HG02852 (cell line): Measurements from ENCODE around the gene BACE1-AS.

Experiments
- ATAC-seq: cut with Tn5 transposase; IDR thresholded peaks from one replicate; pipeline ENCODE4 v1.9.1; 2021; ENCODE audit warnings: mild to moderate bottlenecking, moderate library complexity; ENCODE audit not compliant: unreplicated experiment

BACE1-AS gene

DNA sequence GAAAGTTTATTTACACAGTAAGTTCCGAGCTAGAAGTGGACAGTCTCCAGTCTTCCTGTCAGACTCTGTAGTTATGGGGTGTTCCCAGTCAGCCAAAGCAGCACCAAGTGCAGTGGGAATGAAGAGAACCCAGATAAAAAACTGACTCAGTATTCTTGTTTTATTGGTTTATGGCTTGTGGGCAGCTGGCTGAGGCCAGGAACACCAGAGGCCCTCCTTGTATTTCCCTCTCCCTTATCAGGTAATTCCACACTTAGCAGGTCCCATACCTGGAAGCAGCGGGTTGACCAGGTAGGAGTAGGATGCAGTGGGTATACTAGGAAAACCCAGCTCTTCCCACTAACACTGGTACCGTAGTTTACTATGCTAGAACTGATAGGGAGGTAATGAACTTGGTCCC lies 3.5 kb upstream of the BACE1-AS start:
- ATAC-seq: no peak

DNA sequence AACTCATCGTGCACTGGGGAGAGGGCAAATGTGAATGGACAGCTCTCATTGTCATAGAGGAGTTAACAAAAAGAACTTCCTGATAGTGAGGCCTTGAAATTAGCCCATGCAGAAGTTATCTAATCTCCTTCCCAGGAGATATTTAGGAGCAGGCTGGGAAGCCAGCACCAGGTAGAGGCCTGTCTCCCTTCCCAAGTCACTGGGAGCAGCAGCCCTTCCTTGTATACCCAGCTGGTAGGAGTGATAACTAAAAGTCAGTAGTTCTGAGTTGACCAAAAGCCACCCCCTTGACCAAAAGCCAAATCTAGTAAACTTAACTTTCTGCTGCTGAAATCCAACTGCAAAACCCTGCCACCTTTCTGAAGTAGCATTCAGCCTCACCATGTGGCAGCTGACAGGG lies 1.4 kb upstream of the BACE1-AS start:
- no peak for ATAC-seq

DNA sequence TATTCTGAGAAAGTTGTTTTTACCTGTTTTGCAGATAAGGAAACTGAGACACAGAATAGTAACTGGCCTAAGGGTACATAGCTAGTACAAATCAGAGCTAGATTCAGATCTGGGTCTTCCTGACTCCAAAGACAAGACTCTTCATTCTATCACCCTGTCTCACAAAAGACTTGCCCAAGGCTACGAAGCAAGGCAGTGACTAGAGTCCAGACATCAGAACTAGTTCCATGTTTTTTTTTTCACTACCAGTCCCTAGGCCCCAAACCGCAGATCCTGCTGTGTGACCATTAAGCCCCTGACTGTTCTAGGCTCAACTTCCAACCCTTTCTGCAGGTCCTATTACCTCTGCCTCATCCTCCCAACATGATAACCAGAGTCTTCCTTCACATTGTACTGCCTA lies 1.5 kb downstream of the BACE1-AS start:
- no peak for ATAC-seq

DNA sequence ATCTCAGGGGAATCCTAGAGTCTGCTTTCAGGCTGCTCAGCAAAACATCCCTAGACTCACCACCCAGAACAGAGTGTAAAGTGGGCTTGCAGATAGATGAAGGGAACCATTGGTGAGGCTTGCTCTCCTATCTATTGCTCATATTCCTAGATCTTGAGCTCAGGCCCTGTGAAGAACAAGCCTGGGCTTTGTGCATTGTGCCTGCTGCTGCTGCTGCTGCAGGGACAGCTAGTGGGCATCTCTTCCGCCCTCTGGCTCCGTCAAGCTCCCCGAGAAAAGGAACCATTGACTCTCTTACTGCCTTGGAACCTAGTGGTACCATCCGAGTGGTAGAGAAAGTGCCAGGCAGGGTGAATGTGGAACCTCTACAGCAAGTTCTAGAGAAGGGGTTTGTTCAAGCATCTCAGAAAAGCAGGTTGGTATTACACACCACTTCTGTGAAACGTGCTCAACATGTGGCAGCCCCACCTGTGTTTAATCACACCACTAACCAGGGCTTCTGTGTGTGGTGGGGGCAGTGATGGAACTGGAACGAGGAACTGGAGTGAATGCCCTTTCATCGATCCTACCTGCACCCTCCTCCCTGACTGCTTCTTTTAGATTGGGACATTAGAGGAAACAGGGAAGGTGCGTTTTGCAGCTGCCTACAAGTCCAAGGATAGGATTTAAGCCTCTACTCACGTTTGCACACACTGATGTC lies 4.4 kb downstream of the BACE1-AS start:
- ATAC-seq: no peak

DNA sequence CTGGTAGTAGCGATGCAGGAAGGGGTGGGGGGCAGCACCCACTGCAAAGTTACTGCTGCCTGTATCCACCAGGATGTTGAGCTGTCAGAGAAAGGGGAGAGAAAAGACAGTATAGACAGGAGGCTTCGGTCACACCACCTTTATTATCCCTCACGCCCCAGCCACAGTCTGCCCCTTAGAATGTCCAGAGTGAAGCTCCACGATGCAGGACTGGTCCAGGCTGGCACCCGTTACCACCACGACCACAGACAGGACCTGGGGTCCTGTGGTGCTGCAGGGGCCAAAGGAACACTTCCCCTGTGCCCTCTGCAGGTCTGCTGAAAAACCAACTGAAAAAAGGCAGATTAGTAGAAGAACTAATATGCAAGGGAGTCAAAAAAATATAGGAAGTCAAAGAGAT lies 5.7 kb downstream of the BACE1-AS start:
- ATAC-seq: no peak

DNA sequence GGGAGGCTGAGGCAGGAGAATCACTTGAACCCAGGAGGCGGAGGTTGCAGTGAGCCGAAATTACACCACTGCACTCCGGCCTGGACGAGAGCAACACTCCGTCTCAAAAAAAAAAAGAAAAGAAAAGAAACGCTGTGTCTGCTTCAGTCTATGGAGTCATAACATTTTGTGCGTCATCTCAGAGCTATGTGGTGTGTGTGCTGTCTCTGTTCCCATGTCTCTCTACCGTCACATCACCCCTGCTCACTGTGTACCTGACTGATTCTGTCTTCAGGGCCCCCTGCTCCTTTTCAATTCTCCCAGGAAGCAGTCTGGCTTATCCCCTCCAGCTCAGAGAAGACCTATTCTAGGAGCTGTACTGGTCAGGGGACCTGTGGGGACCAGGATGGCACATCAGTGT lies 7.0 kb downstream of the BACE1-AS start:
- no peak for ATAC-seq

DNA sequence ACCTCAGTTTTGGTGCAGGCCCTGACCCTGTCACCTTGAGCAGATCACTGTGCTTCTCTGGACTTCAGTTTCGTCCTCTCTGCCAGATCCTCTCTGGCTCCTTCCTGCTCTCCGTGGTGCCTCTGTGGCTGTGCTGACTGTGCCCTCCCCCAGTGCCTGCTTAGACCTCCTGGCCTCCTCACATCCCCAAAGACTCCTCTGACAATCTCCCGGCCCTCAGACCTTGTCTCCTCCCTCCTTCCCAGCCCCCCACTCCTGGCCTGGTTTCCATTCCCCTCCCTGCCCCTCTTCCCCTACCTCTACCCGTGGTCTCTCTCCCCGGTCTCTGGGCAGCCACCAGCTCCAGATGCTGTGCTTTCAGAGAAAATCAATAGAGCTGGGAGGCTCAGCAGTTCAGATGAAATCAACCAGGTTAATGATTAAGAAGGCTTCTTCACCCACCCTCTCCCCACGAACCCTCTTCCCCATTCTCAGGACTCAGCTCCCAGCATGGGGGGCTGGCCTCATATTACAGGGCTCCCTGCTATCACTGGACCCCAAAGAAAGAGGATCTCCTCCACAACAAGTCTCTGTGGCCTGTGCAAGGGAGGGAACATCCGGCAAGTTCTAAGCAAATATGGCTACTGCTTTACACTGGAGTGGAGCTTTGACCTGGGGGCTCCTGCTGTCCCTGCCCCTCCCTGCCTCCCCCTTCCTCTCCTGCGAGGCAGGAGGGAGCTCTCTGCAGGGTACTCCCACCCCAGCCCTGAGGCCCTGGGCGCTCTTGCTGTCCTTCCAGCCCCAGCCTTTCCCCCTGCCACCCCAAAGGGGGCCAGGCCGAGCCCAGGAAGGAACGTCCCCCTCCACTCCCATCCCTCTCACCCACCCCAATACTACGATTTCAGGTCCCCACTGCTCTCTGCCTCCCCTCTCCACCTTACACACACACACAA lies 8.5 kb downstream of the BACE1-AS start:
- ATAC-seq: no peak

DNA sequence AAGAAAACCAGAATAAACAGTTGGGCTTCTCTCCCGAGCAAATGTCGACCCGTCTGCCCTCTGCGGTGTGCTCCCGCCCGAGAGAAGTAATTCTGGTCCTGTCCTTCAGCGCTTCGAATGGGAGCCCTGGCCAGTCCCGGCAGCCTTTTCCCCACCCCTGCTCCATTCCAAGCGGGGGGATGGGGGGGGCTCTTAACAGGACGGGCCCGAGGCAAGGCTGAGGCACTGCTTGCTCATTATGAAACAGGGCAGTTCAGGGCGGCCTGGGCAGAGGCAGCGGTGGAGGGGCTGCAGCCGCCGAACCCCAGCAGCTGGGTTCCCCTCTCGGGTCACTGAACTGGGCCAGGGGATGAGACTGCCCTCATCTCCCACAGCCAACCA lies 9.1 kb downstream of the BACE1-AS start:
- ATAC-seq: no peak

DNA sequence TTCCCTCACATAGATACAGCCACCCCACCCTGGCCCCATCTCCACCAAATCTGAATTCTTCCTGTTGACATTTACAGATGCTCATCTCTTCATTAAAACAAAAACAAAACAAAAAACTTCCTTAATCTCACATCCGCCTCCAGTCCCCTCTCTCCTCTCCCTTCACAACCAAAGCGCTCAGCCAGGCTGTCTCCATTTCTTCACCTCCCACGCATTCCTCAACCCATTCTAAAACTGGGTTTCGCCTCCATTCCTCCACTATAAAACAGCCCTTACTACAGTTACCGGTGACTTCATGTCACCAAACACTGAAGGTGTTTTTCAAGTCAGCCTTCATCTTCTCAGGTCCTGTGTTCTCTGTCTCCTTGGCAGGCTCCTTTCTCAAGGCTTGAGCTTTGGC lies 9.6 kb downstream of the BACE1-AS start:
- no peak for ATAC-seq

DNA sequence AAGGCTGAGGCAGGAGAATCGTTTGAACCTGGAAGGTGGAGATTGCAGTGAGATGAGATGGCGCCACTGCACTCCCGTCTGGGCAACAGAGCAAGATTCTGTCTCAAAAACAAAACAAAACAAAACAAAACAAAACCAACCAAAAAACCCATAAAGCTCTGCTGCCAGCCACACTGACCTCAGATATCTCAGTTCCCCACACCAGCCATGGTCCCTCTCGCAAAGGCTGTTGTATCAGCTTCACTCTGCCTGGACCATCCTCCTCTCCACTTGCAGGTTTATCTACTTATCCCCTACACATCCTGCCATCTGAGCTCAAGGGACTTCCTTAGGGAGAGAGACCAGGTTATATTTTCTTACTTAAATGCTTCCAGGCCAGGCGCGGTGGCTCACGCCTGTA lies 11.1 kb downstream of the BACE1-AS start:
- ATAC-seq: no peak

DNA sequence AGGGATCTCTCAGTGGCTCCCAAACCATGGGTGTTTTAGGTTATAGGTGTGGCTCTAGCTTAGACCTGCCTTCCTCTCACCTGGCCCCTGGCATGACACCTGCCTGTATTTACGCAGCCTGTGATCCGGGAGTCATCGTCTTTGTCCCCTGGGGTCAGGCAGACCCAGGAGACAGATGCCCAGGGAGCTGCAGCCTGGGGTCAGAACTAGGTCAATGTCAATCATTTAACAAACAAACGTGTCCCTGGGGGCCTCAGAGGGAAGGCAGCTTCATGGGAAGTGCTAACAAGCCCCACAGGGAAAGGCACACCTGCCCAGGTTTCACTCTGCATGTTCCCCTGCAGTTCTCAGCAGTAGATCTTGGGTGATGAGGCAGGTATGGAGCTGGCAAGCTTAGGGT lies 12.0 kb downstream of the BACE1-AS start:
- ATAC-seq: no peak

DNA sequence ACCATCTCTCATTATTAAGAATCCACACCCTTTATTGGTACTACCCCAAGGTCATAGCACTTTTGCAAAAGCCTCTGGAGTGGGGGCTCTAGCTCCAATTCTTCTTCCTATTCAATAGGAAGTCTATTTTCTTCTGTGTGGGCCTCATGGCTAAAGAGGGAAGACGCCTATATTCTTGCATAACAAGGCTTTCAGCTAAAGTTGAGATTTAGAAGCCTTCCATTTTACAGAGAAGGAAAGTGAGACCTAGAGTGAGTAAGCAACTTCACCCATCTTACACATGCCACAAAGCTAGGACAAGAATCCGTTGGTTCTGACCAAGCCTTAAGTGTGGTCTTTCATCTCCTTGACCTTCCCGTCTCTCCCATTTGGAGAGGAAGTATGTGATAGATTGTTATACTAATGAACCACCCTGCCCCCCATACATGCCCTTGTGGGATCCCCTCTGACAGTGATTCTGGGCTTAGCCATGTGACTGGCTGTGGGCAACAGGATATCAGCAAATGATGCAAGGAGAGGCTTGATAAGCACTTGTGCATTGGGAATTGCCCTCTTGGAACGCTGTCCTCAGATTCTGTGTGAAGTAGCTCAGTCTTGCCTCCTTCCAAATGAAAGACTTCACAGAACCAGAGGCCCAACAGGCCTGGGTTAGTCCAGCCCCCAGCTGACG lies 12.6 kb downstream of the BACE1-AS start:
- no peak for ATAC-seq

DNA sequence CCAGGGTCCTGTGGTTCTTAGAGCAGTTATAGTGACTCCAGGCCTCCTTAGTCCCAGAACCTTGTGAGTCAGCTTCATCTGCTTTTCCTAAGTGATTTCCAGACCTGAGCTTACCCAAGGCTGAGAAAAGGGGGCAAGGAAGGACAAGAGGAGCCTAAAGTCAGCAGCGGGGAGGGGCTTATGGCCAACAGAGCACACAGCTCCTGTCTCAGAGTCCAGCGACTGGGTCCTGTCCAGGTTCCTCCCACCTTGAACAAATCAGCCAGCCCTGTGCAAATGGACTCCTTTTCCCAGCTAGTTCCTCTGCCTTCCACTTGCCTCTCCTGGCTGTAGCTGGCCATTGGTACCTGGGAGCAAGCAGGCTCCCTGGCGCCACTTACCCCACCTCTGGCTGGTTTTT lies 14.0 kb downstream of the BACE1-AS start:
- ATAC-seq: no peak

DNA sequence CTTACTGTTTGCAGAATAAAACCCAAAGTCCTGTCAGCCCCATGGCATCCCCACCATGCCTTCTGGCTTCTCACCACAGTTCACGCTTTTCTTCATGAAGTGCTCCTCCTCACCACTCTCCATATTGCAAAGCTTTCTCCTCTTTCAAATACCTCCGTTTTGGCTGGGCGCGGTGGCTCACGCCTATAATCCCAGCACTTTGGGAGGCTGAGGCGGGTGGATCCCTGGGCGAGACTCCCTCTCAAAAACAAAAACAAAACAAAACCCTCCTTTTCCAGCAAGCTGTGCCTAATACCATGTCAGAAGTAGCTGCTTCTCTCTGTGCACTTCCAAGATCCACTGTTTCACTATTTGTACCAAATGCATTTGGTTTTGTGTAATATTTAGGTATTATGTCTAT lies 18.2 kb downstream of the BACE1-AS start:
- no peak for ATAC-seq

DNA sequence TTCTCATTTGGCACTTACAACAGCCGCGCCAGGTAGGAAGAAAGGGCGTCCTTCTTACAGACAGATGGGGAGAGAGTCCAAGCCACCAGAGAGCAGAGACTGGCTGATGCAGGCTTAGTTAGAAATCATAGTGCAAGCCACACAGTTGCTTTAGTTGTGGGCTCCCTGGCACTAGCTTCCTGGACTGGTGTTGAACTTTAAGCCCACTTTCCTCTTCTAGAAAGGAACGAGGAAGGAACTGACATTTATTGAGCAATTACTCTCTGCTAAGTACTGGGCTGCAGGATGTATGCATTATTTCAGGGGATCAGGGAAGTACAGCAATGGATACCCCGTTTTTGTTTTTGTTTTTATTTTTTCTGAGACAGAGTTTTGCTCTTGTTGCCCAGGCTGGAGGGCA lies 21.9 kb downstream of the BACE1-AS start:
- ATAC-seq: no peak

DNA sequence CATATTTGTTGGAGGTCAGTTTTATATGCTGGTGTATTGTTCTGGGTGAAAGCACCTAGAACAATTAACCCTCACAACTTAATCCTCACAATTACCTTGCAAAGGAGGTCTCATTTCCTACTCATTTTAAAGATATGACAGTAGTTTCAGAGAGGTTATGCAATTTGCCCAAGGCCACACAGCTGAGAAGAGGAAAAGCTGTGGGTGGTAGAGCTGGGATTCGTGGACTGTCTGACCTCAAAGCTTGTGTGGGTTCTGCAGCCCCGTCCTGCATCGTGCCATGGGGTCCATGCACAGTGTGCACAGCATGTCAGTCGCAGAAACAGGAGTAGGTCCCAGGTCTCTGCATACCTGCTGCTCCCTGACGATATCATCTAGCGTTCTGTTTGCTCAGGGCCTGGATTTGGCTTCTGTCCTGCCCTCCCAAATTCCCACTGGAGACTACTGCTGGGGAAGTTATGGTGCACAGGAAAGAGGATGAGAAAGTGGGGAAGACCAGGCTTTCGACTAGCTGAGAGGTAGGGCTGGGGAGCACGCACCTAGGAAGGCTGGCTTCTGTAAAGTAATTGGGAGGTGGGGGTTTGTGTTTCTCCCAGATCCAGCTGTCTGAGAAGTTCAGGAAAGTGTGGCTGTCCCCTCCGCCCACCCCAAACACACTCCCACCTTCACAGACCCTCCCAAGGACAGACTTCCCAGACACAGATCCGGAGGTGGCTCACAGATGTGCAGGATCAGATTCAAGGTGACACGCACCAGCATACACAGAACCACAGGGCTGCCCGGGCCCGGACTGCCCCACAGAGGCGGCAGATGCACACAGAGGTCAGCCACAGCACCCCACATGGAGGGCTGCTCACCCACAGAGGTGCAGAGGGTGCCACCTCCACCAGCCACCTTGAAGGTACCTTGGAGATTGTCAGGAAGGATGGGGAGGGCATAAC lies 23.0 kb downstream of the BACE1-AS start:
- ATAC-seq: no peak

DNA sequence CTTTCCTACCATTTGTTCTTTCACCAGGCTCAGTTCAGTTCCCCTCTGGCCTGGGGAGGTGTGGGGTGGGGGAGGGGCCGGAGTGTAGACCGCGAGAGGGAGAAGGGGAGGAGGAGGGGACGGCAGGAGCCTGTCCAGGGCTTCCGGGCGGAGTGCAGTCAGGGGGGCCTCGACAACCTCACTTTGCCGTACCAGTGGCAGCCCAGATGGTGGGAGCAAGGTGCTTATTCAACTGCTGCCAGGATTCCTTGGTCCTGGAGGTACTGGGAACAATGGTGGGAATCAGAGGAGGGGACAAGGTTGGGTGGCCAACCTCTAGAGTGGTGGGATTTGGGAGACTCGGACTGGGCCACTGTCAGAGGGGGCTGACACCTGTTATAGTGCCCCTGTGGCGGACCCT lies 23.7 kb downstream of the BACE1-AS start:
- no peak for ATAC-seq

DNA sequence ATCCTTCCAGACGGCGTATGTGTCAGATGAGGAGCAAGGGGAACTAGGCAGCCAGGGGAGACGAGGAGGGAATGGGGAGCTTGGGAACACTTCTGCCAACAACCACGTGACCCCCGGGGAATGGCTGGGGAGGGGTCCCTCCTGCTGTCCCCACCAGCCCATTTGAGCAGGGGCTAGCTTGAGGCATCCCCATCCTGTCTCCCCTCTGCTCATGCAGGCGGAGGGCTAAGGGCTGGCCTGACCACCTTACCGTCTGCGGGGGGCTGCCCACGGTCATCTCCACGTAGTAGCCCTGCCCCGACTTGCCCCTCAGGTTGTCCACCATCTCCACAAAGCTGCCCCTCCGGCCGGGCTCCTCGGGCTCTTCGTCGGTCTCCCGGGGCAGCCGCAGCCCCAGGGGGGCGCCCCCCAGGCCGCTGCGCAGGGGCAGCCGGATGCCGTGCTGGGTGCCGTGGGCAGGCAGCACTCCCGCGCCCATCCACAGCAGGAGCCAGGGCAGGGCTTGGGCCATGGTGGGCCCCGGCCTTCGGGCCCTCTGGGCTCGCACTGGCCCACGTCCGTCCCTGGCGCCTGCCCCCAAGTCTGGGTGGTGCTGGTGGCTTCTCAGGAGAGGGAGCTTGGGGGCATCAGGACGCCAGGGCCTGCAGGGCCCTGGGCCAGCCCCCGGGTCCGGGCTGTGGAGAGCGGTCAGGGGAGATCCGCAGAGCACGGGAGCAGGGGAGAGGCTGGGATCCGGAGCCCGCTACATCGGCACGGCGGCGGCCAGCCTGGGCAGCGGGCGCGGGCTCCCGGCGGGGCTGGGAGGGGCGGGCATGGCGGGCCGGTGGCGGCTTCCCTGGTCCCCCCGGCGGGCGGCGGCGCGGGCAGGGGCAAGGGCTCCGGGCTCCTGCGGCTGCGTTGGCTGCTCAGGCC lies 24.4 kb downstream of the BACE1-AS start:
- no peak for ATAC-seq

DNA sequence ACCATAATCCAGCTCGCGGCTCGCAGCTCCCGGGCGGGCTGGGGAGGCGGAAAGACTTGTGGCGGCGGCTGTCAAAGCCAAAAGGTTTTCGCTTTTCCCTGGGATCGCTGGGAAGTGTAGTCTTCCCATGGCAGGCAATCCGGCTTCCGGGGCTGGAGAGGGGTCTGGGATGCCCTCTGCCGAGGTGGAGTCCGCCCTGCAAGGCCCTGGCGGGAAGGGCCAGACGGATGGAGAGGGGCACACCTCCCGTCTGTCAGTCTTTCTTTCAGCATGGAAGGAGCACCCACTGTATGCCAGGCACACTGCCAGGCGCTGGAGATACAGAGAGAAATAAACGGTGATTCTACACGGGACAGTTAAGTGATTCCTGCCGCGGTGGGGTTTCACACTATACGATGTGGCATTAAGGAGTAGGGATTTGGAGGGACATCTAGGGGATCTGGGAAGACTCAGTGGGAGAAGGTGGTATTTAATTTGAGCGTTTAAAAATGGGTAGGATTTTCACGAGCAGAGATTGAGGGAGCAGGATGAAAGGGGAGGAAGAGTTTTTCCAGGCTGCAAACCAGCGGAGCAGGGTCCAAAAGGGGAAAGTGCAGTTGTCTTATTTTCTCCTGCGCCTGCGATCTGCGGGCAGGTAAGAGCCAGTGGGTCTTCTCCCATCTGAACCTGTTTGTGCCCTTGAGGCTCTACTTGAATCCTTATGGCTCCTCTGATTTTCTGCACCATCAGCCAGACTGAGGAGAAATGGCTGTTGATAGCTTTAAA lies 25.2 kb downstream of the BACE1-AS start, which contains the start of gene BACE1:
Gene BACE1, minus strand, starts transcription at position 60 of the 765 bp plus-strand sequence. CDS start 461 bp downstream, outside the sequence.
- no peak for ATAC-seq
